Right lobe of liver (tissue), 6 donors: ENCODE measurements around the gene OSBPL5. TPM values are rescaled to one million over a fixed set of nuclear protein-coding genes. Genes with fewer than 3 reads are reported as not detected.
A peak's percentile ranks its signal among the peaks of the same experiment; 100 is the strongest.

Experiments
- ATAC-seq, 4 donors: fragments of 200-7000 bp; cut with Tn5 transposase; one replicate each; pipeline ENCODE4 v1.9.1; 2020; ENCODE audit warnings: mild to moderate bottlenecking in 4 of 4, moderate library complexity in 4 of 4
- DNase-seq, 3 donors: peaks; one replicate each; pipeline ENCODE4 v3.0.0-alpha.2; 2020
- H3K27ac ChIP-seq, 3 donors: fragments of 200-600 bp; one replicate each; pipeline ENCODE4 v1.8.0; 2022
- H3K27me3 ChIP-seq, 2 donors: fragments of 200-600 bp; one replicate each; pipeline ENCODE4 v1.8.0; 2022
- H3K36me3 ChIP-seq, 4 donors: fragments of 200-600 bp; sonication (generic) in 1 of 4; one replicate each; pipeline versions ENCODE4 v1.5.1 to v1.8.0; 2017 to 2022; ENCODE audit warnings: control low read depth in 1 of 4
- H3K4me1 ChIP-seq, 4 donors: fragments of 200-600 bp; sonication (generic) in 1 of 4; one replicate each; pipeline versions ENCODE4 v1.5.1 to v1.8.0; 2017 to 2022; ENCODE audit warnings: control low read depth in 1 of 4
- H3K4me3 ChIP-seq, 3 donors: fragments of 200-600 bp; one replicate each; pipeline ENCODE4 v1.8.0; 2022
- H3K9me3 ChIP-seq, 4 donors: fragments of 200-600 bp; sonication (generic) in 1 of 4; one replicate each; pipeline versions ENCODE4 v1.5.1 to v1.8.0; 2017 to 2022; ENCODE audit warnings: control low read depth in 1 of 4
- CTCF ChIP-seq, 4 donors: fragments of 200-600 bp in 3 of 4; fragments of 450-650 bp in 1 of 4; IDR thresholded peaks; one replicate each; pipeline versions ENCODE4 v1.5.1 to v1.8.0; 2016 to 2022; ENCODE audit warnings: antibody characterized with exemption in 4 of 4, mild to moderate bottlenecking in 2 of 4
- POLR2A ChIP-seq: fragments of 450-650 bp; IDR thresholded peaks from one replicate; pipeline ENCODE4 v1.6.1; 2017; ENCODE audit warnings: antibody characterized with exemption, mild to moderate bottlenecking
- WGBS: methylation state at CpG from one replicate; pipeline ENCODE4 v1.1.6; 2018; ENCODE audit warnings: low coverage, low lambda C conversion rate; ENCODE audit not compliant: insufficient coverage; ENCODE audit errors: missing lambda C conversion rate; 5-methylcytosine and 5-hydroxymethylcytosine counted together
- intact Hi-C, 2 donors: fragments of 100-400 bp; cut with DNase I; formaldehyde crosslinking; loops; one replicate each; pipeline versions ENCODE4 v1.11.2 to v1.14.1; 2022
- total RNA-seq, 6 experiments: library from RNA; depleted of rRNA in 2 of 6; stranded (reverse); fragments of >200 nt in 2 of 6; fragmentation: NEBNext Ultra II Directional in 3 of 6; extraction: Animal tissue kit (Norgen Biotek cat#: 25700) in 3 of 6; gene quantifications; one replicate each; pipeline versions ENCODE4 v1.1.0 to v1.2.4, GENCODE V29; 2016 to 2023
- donor health status: DM: no; HTN: yes; CAD: no.
- donor health status: DM: no; HTN: no; CAD: no.
- donor health status: DM: no; HTN: no; CAD: no.
- donor health status: DM: no; HTN: yes; CAD: no.
- donor health status: DM: no; HTN: yes; CAD: no.

OSBPL5 gene
- total RNA-seq, 6 experiments from 2014 or later, result 2.2 to 6.3 (median 3.4) TPM

DNA sequence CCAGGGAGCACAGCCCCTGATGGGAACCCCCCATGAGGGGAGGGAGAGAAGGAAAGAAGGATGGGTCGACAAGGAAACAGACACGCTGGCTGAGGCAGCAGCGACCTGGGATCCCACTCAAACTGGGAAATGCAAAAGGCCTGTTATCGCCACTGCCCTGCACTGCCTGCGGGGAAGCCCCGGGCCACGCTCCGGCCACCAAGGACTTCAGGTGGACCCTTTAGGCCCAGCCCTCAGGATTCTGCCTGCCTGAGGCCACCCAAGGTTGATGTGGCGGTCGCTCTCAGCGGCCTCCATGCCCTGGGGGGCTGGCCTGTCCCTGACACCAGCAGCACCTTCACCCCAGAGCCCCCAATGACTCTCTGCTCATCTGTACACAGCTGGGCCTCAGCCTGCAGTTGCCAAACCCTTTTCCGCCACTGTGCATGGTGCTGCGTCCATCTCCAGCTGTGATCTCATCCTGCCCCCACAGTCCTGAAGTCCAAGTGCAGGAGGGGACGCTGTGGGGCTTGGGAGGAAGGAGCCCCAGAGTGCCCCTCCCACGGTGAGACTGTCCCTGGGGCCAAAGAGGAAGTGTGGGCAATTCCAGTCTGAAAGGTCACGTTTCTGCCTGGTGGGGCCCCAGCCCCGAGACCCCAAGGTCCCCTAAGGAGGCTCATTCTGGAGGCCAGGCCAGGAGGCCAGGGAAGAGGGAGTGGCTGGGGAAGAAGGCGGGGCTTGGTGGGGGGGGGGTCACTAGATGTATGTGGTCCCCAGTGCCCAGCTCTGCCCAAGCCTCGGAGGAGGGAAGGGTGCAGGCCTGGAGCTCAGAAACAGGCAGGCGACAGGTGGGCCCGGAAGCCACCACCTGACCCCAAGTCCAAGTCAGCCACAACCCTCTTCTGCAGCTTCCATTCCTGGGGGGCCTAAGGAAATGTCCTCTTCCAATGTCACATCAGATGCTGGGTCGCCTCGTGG, 31.6 kb downstream of the OSBPL5 start:
- Histone ChIP-seq H3K36me3 (no peaks in the 10 kb centered on the region), H3K4me3 (no peak overlapping the region), H3K4me1 (no peaks in the 10 kb centered on the region), H3K9me3 (no peaks in the 10 kb centered on the region), H3K27ac (no peak overlapping the region), H3K27me3 (no peaks in the 10 kb centered on the region)
- DNase-seq, result peak in 2 of 3 donors; percentile 5 to 48
- WGBS, result 62% methylated on average over 7 of the region's 23 CpGs
- ATAC-seq, result no peak
- no peak for TF ChIP-seq POLR2A
- no peak for TF ChIP-seq CTCF (IDR thresholded peaks at IDR 0.05)
- intact Hi-C loops, result no loop called here

DNA sequence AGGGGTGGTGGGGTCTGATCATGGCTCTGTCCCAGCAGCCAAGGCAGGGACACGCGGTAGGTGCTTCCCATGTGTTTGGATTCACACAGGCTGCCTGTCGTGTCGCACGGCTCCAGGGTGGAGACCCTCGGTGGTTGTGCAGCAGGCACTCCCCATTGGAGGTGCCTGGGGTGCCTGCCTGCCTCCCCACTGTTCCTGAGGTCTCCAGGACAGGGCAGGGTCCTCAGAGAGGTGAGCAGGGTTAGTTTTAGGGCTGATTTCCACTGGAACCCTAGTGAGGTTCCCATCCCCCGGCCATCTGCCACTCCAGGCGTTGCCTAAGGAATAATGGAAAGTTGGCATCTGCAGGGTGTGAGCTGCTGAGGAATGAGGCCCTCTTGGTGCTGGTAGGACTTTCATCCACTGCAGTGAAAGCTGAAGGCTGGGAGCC, 32.3 kb downstream of the OSBPL5 start:
- intact Hi-C loops, result no loop called here
- Histone ChIP-seq H3K36me3 (no peaks in the 10 kb centered on the region), H3K27ac (no peak overlapping the region), H3K4me3 (no peak overlapping the region), H3K9me3 (no peaks in the 10 kb centered on the region), H3K4me1 (no peaks in the 10 kb centered on the region), H3K27me3 (no peaks in the 10 kb centered on the region)
- TF ChIP-seq CTCF (IDR thresholded peaks at IDR 0.05) (no peak), POLR2A (no peak)
- DNase-seq (peak in 2 of 3 donors; percentile 6 to 21), ATAC-seq (no peak)
- no CpG with 5 or more reads among the region's 8 CpGs for WGBS

DNA sequence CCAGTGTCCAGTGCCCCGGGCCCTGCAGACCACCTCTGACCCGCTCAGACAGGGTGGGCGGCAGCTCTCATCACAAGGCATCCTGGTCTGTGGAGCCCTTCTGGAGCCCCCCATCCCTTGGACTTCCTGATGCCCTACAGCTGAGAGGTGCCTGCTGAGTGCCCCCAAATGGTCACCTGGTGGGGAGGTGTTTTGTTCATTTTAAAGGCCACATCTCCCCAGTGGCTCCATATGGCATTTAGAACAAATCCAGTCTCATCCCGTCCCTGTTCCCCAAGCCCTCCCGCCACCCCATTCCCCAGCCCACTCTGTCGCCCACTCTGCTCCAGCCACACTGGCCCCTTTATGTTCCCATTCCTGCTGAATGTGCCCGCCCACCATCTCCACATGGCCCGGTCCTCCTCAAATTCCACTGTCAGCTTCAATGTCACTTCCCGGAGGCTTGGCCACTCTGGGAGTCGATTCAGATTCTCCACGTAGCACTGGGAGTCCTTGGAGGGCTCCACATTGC, 32.8 kb downstream of the OSBPL5 start:
- DNase-seq, result peak in 2 of 3 donors; percentile 12 to 42
- 61% methylated on average over 10 of the region's 11 CpGs for WGBS

GRCh38 chr11:3131330-3131941, 33.7 kb downstream of the OSBPL5 start:
- no peaks in the 10 kb centered on the region for H3K27me3 ChIP-seq
- H3K4me3 ChIP-seq, result no peak overlapping the region
- TF ChIP-seq POLR2A (no peak), CTCF (IDR thresholded peaks at IDR 0.05) (no peak)
- no peak overlapping the region for H3K27ac ChIP-seq
- no peak for ATAC-seq
- DNase-seq, result no peak
- 45% methylated on average over 2 of the region's 2 CpGs for WGBS
- intact Hi-C loops, result no loop called here
- H3K9me3 ChIP-seq, result no peaks in the 10 kb centered on the region
- H3K36me3 ChIP-seq, result no peaks in the 10 kb centered on the region
- H3K4me1 ChIP-seq, result no peaks in the 10 kb centered on the region

More for the DNA sequence above, 32.8 kb downstream of the OSBPL5 start:
- Histone ChIP-seq H3K27me3 (no peaks in the 10 kb centered on the region), H3K4me3 (no peak overlapping the region), H3K36me3 (no peaks in the 10 kb centered on the region), H3K9me3 (no peaks in the 10 kb centered on the region), H3K27ac (no peak overlapping the region), H3K4me1 (no peaks in the 10 kb centered on the region)
- intact Hi-C loops, result no loop called here
- ATAC-seq, result no peak
- TF ChIP-seq CTCF (IDR thresholded peaks at IDR 0.05) (no peak), POLR2A (no peak)
